NCI-H510A treated with DMSO at 0.1 percent for 48 hours (cell line): ENCODE measurements around the gene ANKRD31.

Source experiments
- DNase-seq: peaks from one replicate; lab custom pipeline; 2025; lab: John Stamatoyannopoulos, UW

ANKRD31 gene

DNA sequence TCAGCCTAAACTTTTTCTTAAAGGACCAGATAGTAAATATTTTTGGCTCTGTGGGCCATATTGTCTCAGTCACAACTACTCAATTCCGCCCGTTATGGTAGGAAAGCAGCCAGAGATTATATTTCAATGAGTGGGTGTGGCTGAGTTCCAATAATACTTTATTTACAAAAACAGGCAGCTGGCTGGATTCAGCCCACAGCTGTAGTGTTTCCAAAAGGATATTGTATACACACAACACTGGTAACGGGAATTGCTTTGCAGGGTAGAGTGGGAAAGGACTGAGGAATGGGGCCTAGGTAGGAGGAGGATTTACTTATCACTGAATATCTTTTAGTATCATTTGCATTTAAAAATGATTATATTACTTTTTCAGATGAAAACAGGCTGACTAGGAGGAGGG lies 205.3 kb downstream of the ANKRD31 start:
- no peak for DNase-seq

DNA sequence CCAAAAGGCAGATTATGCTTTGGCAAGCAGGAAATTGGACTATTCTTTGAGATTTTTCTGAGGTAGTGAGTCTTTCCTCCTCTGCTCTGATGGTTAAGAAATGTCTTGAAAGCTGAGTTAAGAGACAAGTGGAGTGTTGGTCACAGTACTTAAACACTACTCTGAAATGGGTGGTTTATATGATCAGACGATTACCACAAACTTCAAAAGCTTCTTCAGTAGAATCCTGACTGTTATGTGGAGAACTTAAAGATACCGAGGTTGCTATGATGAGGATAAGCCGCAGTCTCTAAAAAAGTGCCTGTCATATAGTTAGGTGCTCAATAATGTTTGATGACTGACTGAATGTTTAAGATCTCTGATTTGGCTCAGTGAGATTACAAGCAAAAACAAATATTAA lies 208.6 kb downstream of the ANKRD31 start:
- no peak for DNase-seq

DNA sequence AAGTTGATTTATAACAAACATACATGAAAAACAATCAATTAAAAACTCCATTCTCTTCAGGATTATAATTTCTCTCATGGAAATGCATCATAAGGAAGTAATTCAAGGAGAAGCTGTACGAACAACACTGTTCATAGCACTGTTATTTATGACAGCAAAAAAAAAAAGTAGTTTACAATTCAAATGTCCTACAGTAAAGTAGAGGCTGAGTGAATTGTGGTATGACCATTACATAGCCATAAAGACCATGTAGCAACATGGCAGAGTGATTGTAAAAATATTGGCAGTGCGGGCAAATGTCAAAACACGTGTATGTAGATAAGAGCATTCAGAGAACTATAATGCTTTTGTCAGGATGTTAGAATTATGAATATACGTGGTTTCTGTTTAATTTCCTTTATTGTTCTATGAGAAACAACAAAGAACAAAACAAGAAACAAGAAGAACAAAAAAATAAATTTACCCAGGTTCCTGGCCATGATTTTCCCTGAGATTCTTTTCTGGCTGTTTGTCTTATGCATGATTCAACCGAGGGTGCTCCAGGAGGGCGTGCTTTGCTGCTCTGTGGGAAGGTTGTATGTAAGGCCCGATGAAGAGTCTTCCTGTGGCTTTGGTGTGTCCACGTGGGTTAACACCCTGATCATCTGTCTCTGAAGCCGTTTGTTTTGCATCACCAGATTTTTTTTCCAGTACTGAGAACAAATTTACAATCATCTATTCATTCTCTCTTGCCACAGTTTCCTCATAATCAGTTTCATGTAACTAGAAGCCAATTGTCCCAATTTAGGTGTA lies 213.1 kb downstream of the ANKRD31 start:
- no peak for DNase-seq

DNA sequence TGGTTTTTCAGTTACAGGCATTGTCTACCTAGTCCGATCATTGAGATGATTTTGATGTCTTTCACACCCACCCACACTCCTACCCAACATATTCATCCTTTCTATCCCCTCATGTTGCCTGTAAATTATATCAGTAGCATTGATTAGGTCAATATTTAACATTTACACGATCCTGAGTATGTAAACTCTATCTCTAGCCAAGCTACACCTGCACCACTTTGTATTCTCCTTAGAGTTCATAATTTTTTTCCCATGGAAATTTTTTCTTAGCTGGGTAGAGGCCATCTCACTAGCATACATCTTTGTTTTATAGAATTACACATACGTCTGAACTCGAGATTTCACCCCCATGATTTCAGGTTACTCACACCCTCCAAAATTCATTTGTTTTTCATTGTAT lies 214.9 kb downstream of the ANKRD31 start:
- DNase-seq = no peak

DNA sequence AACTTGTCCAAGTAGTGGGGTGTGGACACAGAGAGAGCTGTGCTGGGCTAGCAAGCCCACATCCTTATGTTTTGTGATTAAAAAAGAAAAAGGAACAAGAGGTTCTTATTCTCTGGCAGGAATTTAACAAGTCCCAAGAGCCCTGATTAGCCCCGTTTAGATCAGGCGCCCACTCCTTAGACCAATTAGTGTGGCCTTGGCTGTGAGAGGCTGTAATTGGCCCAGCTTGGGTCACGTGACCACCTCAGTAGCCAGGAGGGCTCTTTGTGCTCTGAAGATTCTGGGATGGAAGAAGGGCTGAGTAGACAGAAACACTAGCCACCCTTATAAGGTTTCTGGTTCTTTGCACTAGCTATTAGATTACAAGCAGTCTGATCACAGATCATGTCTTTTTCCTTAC lies 215.5 kb downstream of the ANKRD31 start:
- DNase-seq = no peak

DNA sequence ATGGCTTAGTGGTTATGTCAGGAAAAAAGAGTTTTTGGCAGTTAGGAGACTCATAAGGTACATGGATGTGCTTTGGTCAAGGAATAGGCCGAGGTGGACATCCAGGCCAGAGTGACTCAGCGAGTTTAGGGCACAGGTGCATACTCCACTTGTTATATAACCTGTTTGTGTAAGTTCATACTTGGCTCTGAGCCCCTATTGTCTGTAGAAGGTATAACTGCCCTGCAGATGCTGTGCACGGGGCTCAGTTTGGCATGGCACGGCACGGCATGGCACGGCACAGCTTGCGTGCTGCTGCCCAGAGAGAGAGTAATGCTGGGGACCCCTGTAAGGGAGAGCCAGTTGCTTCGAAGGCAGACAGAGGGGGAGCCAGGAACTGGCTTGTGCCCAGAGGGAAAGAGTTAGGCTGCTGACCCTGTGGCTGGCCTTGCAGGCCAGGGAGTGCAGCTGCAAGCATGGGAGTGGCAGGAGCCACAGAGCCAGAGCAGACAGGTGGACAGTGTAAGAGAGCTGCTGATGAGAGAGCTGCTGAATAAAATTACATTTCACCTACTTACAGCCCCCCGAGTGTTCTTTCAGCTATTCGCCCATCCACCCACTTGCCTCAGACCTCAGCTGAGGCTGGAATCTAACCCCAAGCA lies 216.5 kb downstream of the ANKRD31 start:
- no peak for DNase-seq

DNA sequence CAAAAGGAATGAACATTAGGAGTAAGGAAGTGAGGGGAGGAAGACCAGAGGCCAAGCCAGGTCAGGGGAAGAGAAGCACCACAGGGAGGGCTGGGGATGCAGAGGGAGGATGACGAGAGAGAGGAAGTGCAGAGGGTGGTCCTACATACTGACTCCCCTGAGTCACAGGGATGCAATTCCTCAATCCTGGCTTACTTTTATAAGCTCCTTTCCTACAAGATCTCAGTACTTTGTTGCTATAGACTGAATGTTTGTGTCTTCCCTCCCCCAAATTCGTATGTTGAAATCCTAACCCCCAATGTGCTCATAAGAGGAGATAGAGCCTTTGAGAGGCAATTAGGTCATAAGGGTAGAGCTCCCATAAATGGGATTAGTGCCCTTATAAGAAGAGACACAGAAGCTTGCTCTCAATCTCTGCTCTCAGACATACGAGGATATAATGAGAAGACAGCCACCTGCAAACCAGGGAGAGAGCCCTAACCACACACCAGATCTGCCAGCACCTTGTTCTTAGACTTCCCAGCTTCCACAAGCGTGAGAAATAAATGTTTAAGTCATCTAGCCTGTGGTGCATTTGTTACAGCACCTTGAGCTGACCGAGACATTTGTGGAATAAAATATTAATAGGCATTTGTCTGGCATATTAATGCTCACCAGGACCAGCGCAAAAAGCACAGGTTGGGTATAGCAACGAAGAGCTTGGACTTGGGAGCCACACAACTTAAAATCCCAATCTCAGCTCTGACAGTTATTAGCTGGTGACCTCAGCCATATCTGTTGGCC lies 217.7 kb downstream of the ANKRD31 start:
- DNase-seq = no peak
